GM19395 (cell line): ENCODE measurements around the gene SIDT2.

Experiments
- ATAC-seq: cut with Tn5 transposase; IDR thresholded peaks from one replicate; pipeline ENCODE4 v1.9.1; 2021; ENCODE audit warnings: mild to moderate bottlenecking, moderate library complexity; ENCODE audit not compliant: unreplicated experiment

Gene SIDT2

GRCh38 chr11:117220568-117220967, 42.0 kb downstream of the SIDT2 start:
- no peak for ATAC-seq

DNA sequence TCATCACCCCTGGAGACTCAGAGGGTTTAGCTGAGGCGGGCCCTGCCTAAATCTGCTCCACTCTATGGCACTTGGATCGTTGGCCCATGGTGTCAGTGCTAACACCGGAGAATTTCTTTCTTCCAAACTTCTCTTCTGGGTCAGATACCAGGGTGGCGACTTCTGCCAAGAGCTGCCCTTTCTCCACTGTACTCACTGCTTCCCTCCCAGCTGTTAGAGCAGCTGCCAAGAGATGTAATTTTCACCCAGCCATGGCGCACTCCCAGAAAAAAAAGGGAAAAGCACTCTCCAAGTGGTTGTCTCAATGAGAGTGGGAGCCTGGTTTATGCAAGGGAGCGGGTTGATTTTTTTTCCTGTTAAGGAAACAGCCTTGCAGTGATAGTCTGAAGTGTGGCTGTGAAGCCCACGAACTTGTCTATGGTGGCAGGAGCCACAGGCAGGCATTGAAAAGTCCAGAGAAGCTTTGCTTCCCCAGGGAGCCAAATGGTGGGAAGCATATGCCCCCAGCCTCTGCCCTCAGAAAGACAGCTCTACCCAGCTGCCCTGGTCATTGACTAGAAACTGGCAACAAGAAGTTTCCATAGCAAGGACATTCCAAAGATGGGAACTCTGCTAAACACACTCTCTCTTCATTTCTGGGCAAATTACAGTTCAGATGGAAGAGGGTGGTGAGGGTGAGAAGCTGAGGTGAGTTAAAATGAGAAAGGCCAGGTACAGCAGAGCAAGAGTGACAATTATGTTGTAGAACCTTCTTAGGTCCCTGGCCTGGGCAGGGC, 42.6 kb downstream of the SIDT2 start:
- ATAC-seq = no peak

- ATAC-seq = no peak
Measured at GRCh38 chr11:117221775-117222517, 43.4 kb downstream of the SIDT2 start.

DNA sequence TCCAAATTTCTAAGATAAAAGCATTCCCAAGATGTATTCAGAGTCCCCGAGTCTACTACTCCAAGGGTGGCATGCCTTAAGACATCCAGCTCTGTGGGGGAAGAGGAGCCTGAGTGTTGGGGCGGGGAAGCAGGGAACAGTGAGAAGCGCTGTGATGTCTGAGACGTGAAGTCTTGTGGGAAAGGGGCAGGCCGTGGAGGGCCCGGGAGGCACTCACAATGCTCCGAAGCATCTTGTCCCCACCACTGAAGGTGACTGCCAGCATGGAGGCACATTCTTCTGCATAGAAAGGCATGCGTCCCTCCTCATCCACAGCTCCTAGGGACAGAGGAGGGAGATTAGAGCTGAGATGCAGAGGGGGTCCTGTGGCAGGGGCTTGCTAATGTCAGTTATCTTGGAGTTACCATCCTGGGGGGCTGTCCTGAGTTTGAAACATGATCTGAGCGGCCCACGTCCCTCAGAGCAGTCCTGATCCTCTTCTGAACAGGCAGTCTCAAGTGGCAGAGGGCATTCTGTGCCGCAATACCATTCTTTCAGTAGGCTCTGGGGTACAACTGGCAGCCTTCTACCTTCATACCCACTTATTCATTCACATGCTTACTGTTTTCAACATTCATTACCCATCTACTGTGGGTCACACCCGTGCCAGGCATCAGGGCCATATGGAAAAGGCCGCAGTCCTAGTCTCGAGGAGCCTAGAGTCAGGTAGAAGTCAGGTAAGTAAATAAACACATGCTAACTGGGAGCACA, 44.6 kb downstream of the SIDT2 start:
- ATAC-seq = no peak

- ATAC-seq = no peak
Measured at GRCh38 chr11:117223741-117224689, 45.5 kb downstream of the SIDT2 start.

GRCh38 chr11:117225553-117226170, 47.1 kb downstream of the SIDT2 start:
- no peak for ATAC-seq

- ATAC-seq = no peak
Measured at GRCh38 chr11:117226388-117227385, 48.1 kb downstream of the SIDT2 start.

DNA sequence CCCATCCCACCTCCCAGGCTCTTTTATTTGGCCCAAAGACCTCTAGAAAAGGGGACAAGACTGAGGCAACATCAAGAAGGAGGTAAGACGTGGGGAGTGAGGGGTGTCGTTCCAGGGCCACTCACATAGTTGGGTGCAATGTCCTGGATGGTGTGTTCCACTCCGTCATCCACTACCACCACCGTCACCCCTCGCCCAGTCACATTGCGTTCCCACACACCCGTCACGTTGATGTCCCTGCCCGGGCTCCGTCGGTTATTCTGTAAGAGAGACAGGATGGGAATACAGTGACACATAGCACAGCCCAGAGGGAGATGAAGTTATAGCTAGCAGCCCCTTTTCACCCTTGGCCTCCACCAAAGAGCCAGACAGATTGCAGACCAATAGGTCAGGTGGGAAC, 49.5 kb downstream of the SIDT2 start:
- no peak for ATAC-seq

GRCh38 chr11:117229411-117229810, 50.9 kb downstream of the SIDT2 start:
- ATAC-seq = no peak

GRCh38 chr11:117229931-117230285, 51.4 kb downstream of the SIDT2 start:
- no peak for ATAC-seq

- no peak for ATAC-seq
Measured at GRCh38 chr11:117230286-117230961, 51.9 kb downstream of the SIDT2 start.

- no peak for ATAC-seq
Measured at GRCh38 chr11:117230999-117231841, 52.7 kb downstream of the SIDT2 start.

GRCh38 chr11:117231842-117232091, 53.2 kb downstream of the SIDT2 start, which contains the start of gene PCSK7:
PCSK7 (minus strand) TSS chr11:117232073; CDS start chr11:117229844, 2,229 bp downstream.
- ATAC-seq = no peak

DNA sequence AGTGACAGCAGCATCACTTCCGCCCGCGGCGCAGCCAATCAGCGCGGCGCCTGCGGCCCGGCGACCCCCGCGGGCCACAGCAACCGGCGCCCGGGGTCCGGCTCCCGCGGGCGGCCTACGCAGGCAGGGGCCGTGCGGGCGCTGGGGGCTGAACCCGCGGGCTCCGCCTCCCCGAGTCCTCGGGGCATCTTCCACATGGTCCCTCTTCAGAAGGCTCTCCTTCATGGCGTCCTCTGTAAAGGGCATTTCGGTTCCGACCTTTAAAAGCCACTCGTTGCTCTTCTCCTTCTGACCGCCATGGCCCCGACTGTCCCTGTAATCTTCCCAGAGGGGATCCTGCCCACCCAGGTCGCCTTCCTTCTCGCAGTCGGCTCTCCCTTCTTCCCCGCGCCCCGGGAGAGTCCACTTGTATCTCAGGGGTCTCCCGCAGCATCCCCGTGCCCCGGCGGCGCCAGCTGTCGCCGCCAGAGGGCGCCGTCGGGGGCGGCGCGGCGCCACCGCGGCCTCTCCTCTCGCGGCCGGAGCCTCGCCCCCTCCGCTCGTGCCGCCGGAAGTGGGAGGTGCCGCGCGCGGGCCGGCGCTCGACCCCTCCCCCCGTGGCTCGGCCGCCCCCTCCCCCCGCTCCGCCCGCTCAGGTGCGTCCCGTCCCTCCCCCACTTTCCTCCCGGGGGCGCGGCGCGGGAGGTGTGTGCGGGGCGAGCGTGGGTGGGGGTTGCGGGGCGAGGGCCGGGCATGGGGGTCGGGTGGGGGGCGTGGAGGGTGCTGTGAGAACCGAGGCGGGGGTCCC, 53.7 kb downstream of the SIDT2 start, which contains the start of gene RNF214:
TSS of gene RNF214 (plus strand) at position 580 of the 787 bp plus-strand sequence. CDS start 1,602 bp downstream, outside the sequence.
- ATAC-seq = peak; percentile 71

DNA sequence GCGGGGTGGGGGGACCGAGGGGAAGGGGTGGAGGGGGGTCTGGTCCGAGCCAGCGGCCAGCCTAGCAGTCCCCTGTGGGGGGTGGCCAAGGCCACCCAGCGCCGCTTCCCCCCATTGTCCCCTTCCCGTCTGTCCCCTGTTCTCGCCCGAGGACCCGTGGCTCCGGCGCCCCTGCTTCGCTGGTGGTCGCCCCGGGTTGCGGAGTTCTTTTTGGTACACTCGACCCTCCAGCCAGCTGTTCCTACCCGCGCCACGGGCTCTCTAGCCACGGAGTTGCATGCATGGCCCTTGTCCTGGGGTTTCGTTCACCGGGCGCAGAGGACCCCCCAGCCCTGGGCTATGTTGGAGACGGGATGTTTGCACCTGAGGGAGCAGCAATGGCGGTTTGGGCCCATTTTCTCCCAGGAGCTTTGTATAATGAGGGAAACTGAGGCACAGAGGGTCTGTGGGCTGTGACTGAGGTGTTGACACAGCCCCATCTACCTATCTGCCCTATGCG, 54.4 kb downstream of the SIDT2 start:
- no peak for ATAC-seq

- ATAC-seq = no peak
Measured at GRCh38 chr11:117238221-117238620, 59.7 kb downstream of the SIDT2 start.
